ENCODE measurements around the gene KIF22. TPM values are rescaled to one million over a fixed set of nuclear protein-coding genes. Genes with fewer than 3 reads are reported as not detected.
A peak's percentile ranks its signal among the peaks of the same experiment; 100 is the strongest.

KIF22 gene
- total RNA-seq, 2 donors from 2014 or later, result 94.7 to 130 TPM

GRCh38 chr16:29815793-29816693 lies 25.5 kb downstream of the KIF22 start, which contains the start of gene PAGR1:
Gene PAGR1 (plus strand): TSS chr16:29816152. CDS start chr16:29816526, 374 bp downstream.
- 0% methylated on average over 27 to 70 of the region's 70 CpGs for WGBS, 2 experiments (ENCODE audit: insufficient coverage in 1 of 2, insufficient read length in 1 of 2)
- no peaks in the 10 kb centered on the region for H3K9me3 ChIP-seq (ENCODE audit: control insufficient read depth, low read length)
- no peaks in the 10 kb centered on the region for H3K9me3 Mint-ChIP-seq
- DNase-seq, result peak; percentile 99
- peak within 1 kb of the TSS; percentile 75 for H3K27ac ChIP-seq (ENCODE audit: low read depth, low read length)
- H3K4me1 Mint-ChIP-seq, result peaks cover 47% of the 10 kb centered on the region
- peaks cover 5% of the 10 kb centered on the region for H3K4me1 ChIP-seq (ENCODE audit: control insufficient read depth, insufficient read depth, low read length)
- peak within 1 kb of the TSS; percentile 62 for H3K9ac ChIP-seq (ENCODE audit: extremely low read depth, low read length, poor library complexity, severe bottlenecking)
- H3K36me3 ChIP-seq (ENCODE audit: control insufficient read depth, insufficient read depth, low read length), result peaks cover 30% of the 10 kb centered on the region
- TF ChIP-seq, protein P1, sequence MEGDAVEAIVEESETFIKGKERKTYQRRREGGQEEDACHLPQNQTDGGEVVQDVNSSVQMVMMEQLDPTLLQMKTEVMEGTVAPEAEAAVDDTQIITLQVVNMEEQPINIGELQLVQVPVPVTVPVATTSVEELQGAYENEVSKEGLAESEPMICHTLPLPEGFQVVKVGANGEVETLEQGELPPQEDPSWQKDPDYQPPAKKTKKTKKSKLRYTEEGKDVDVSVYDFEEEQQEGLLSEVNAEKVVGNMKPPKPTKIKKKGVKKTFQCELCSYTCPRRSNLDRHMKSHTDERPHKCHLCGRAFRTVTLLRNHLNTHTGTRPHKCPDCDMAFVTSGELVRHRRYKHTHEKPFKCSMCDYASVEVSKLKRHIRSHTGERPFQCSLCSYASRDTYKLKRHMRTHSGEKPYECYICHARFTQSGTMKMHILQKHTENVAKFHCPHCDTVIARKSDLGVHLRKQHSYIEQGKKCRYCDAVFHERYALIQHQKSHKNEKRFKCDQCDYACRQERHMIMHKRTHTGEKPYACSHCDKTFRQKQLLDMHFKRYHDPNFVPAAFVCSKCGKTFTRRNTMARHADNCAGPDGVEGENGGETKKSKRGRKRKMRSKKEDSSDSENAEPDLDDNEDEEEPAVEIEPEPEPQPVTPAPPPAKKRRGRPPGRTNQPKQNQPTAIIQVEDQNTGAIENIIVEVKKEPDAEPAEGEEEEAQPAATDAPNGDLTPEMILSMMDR (conservative IDR thresholded peaks at IDR 0.05), result peak; percentile 97
- peaks cover 11% of the 10 kb centered on the region for H3K27me3 Mint-ChIP-seq (ENCODE audit: insufficient read depth)
- peak within 1 kb of the TSS; percentile 92 for H3K4me3 Mint-ChIP-seq
- no peaks in the 10 kb centered on the region for H3K27me3 ChIP-seq (ENCODE audit: control insufficient read depth, insufficient read depth, low read length, poor library complexity, severe bottlenecking)
- peak within 1 kb of the TSS; percentile 81 for H3K4me3 ChIP-seq (ENCODE audit: low read length)
- peak within 1 kb of the TSS; percentile 94 for H3K27ac Mint-ChIP-seq
- peaks cover 28% of the 10 kb centered on the region for H3K36me3 Mint-ChIP-seq (ENCODE audit: low read depth)

GRCh38 chr16:29816694-29817441 lies 26.3 kb downstream of the KIF22 start:
- Mint-ChIP-seq H3K9me3 (no peaks in the 10 kb centered on the region), H3K27me3 (ENCODE audit: insufficient read depth) (peaks cover 11% of the 10 kb centered on the region), H3K4me3 (peak overlapping the region; percentile 92), H3K36me3 (ENCODE audit: low read depth) (peaks cover 28% of the 10 kb centered on the region), H3K27ac (peak overlapping the region; percentile 88), H3K4me1 (peaks cover 43% of the 10 kb centered on the region)
- DNase-seq, result peak; percentile 85
- H3K27me3 ChIP-seq (ENCODE audit: control insufficient read depth, insufficient read depth, low read length, poor library complexity, severe bottlenecking), result no peaks in the 10 kb centered on the region
- WGBS, 2 experiments (ENCODE audit: insufficient coverage in 1 of 2, insufficient read length in 1 of 2), result 0 to 2% methylated on average over 16 to 36 of the region's 37 CpGs
- H3K9ac ChIP-seq (ENCODE audit: extremely low read depth, low read length, poor library complexity, severe bottlenecking), result peak overlapping the region; percentile 62
- peak overlapping the region; percentile 81 for H3K4me3 ChIP-seq (ENCODE audit: low read length)
- no peaks in the 10 kb centered on the region for H3K9me3 ChIP-seq (ENCODE audit: control insufficient read depth, low read length)
- TF ChIP-seq, protein P1 (conservative IDR thresholded peaks at IDR 0.05), result peak; percentile 51
- H3K36me3 ChIP-seq (ENCODE audit: control insufficient read depth, insufficient read depth, low read length), result peaks cover 30% of the 10 kb centered on the region
- H3K27ac ChIP-seq (ENCODE audit: low read depth, low read length), result peak overlapping the region; percentile 9
- peaks cover 5% of the 10 kb centered on the region for H3K4me1 ChIP-seq (ENCODE audit: control insufficient read depth, insufficient read depth, low read length)

- Histone ChIP-seq H3K27ac (ENCODE audit: low read depth, low read length) (no peak overlapping the region), H3K9ac (ENCODE audit: extremely low read depth, low read length, poor library complexity, severe bottlenecking) (no peak overlapping the region), H3K27me3 (ENCODE audit: control insufficient read depth, insufficient read depth, low read length, poor library complexity, severe bottlenecking) (no peaks in the 10 kb centered on the region), H3K36me3 (ENCODE audit: control insufficient read depth, insufficient read depth, low read length) (peaks cover 30% of the 10 kb centered on the region), H3K4me1 (ENCODE audit: control insufficient read depth, insufficient read depth, low read length) (peaks cover 5% of the 10 kb centered on the region), H3K9me3 (ENCODE audit: control insufficient read depth, low read length) (no peaks in the 10 kb centered on the region), H3K4me3 (ENCODE audit: low read length) (peak overlapping the region; percentile 17)
- Mint-ChIP-seq H3K27me3 (ENCODE audit: insufficient read depth) (peaks cover 7% of the 10 kb centered on the region), H3K9me3 (no peaks in the 10 kb centered on the region), H3K27ac (peak overlapping the region; percentile 27), H3K4me1 (peaks cover 38% of the 10 kb centered on the region), H3K36me3 (ENCODE audit: low read depth) (peaks cover 28% of the 10 kb centered on the region), H3K4me3 (peak overlapping the region; percentile 37)
- DNase-seq, result no peak
- TF ChIP-seq, protein P1 (conservative IDR thresholded peaks at IDR 0.05), result no peak
- WGBS, 2 experiments (ENCODE audit: insufficient coverage in 1 of 2, insufficient read length in 1 of 2), result 82 to 95% methylated on average over 4 of the region's 4 CpGs
Measured at GRCh38 chr16:29818082-29818481, 27.5 kb downstream of the KIF22 start.
